ENCODE results near the gene DTNBP1. TPM values are rescaled to one million over a fixed set of nuclear protein-coding genes. Genes with fewer than 3 reads are reported as not detected.
"Not testable (repeated sequence)": the region's sequence is repeated elsewhere in the genome, so short reads cannot be mapped to it uniquely, and the experiment has no call there.

The DTNBP1 gene
- total and polyA plus RNA-seq, 2 of the 13 experiments (the other 11 are each of a cell fraction or from before 2014, with no cell fraction given), result 6.6 to 19.1 TPM

GRCh38 chr6:15543332-15543917 lies 119.4 kb downstream of the DTNBP1 start:
- H3K4me1 ChIP-seq (ENCODE audit: insufficient read depth, low read length); DNase-seq (ENCODE audit: low spot score); H3K79me2 ChIP-seq (ENCODE audit: insufficient read depth, low read length); in situ Hi-C loops (cut with HindIII; ENCODE audit: extremely low pct_ligation_motif_present, low pct_unique_long_range_greater_than_20kb); H3K27me3 ChIP-seq (ENCODE audit: control insufficient read depth in 1 of 2, insufficient read depth in 2 of 2, low read length in 2 of 2); POLR2A ChIA-PET; intact Hi-C loops (cut with micrococcal nuclease; ENCODE audit: unreplicated experiment); H3K9ac ChIP-seq (ENCODE audit: insufficient read depth, low read depth, low read length); ATAC-seq; H3K4me3 ChIP-seq (replicated peaks in 1 of 3; ENCODE audit: insufficient read depth in 1 of 3, low read depth in 2 of 3, low read length in 3 of 3); FAIRE-seq; CTCF ChIA-PET (ENCODE audit: low intra/inter-chr PET ratio, low total read pairs); H3K4me2 ChIP-seq (ENCODE audit: low read depth, low read length); H3K36me3 ChIP-seq (replicated peaks in 1 of 2; ENCODE audit: control insufficient read depth in 1 of 2, insufficient read depth in 2 of 2, low read length in 2 of 2); H3K27ac ChIP-seq (ENCODE audit: extremely low read length, insufficient read depth, low read length); H2AFZ ChIP-seq (ENCODE audit: low read length); H4K20me1 ChIP-seq (ENCODE audit: insufficient read depth, low read length); H3K9me3 ChIP-seq (ENCODE audit: low read length); BruUV-seq (replicated peaks): not testable (repeated sequence)
- 97% methylated on average over 5 of the region's 5 CpGs for WGBS (ENCODE audit: low lambda C conversion rate)

DNA sequence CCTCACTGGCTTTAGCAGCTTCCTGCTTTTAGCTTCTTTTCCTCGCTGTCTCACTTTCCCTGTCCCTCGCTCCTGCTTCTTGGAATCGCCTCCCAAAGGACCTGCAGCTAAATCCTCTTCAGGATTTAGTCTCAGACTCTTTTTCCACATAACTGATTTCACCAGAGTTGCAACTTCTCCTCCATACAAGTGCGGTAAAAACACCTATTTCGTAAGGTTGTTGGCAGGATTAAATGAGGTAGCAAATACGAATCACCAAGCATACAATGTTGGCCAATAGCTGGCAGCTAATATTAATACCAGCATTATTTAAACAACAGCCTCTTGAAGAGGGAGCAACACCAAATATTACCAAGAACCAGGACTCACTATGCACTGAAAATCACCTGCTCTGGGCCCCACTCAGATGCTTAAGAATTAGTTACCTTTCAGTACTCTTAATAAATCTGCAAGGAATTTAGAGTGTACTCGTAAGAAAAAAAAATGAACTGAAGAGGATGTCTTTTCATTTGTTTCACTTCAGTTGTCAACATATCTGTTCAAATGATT lies 123.0 kb downstream of the DTNBP1 start:
- no TSS peak for BruUV-seq (replicated peaks)
- Histone ChIP-seq H3K4me1 (ENCODE audit: insufficient read depth, low read length) (peaks cover 12% of the 10 kb centered on the region), H3K4me3 (replicated peaks in 1 of 3; ENCODE audit: insufficient read depth in 1 of 3, low read depth in 2 of 3, low read length in 3 of 3) (no peak overlapping the region), H3K36me3 (replicated peaks in 1 of 2; ENCODE audit: control insufficient read depth in 1 of 2, insufficient read depth in 2 of 2, low read length in 2 of 2) (no peaks in the 10 kb centered on the region), H3K9ac (ENCODE audit: insufficient read depth, low read depth, low read length) (no peak overlapping the region), H3K9me3 (ENCODE audit: low read length) (no peaks in the 10 kb centered on the region), H3K4me2 (ENCODE audit: low read depth, low read length) (no peak overlapping the region), H3K27me3 (ENCODE audit: control insufficient read depth in 1 of 2, insufficient read depth in 2 of 2, low read length in 2 of 2) (no peaks in the 10 kb centered on the region), H3K27ac (ENCODE audit: extremely low read length, insufficient read depth, low read length) (no peak overlapping the region), H3K79me2 (ENCODE audit: insufficient read depth, low read length) (no peaks in the 10 kb centered on the region), H2AFZ (ENCODE audit: low read length) (no peak overlapping the region), H4K20me1 (ENCODE audit: insufficient read depth, low read length) (no peaks in the 10 kb centered on the region)
- DNase-seq (ENCODE audit: low spot score) (no peak), FAIRE-seq (no peak), ATAC-seq (no peak)
- ChIA-PET POLR2A (no interaction called here), CTCF (ENCODE audit: low intra/inter-chr PET ratio, low total read pairs) (no interaction called here)
- in situ Hi-C loops (cut with HindIII; ENCODE audit: extremely low pct_ligation_motif_present, low pct_unique_long_range_greater_than_20kb), result no loop called here
- peak; percentile 38; the same call in 1 of the 2 replicates for TF ChIP-seq CEBPB (IDR thresholded peaks at IDR 0.05; ENCODE audit: borderline replicate concordance, low read depth, low read length)
- no peak for TF ChIP-seq EEA1 (CRISPR knock-in tag; IDR thresholded peaks at IDR 0.05; ENCODE audit: borderline replicate concordance)
- intact Hi-C loops (cut with micrococcal nuclease; ENCODE audit: unreplicated experiment), result no loop called here
- 89% methylated on average over 7 of the region's 7 CpGs for WGBS (ENCODE audit: low lambda C conversion rate)

Measured in HepG2 (cell line).